Large intestine (tissue), 3 donors: Measurements from ENCODE around the gene ATP9A. TPM values are rescaled to one million over a fixed set of nuclear protein-coding genes. Genes with fewer than 3 reads are reported as not detected.
"Not testable (repeated sequence)": the region's sequence is repeated elsewhere in the genome, so short reads cannot be mapped to it uniquely, and the experiment has no call there.

Experiments
- DNase-seq, 2 donors: peaks; one replicate each; pipeline versions ENCODE4 v3.0.0 to v3.0.0-alpha.2; 2013
- H3K27ac ChIP-seq: one replicate; pipeline ENCODE4 v1.5.1; 2013; ENCODE audit warnings: low read length
- H3K27me3 ChIP-seq: 2 replicates; pipeline ENCODE4 v1.6.1; 2013; ENCODE audit warnings: low read length; ENCODE audit not compliant: control insufficient read depth, insufficient read depth
- H3K36me3 ChIP-seq: 2 replicates; pipeline ENCODE4 v1.6.1; 2013; ENCODE audit warnings: low read length; ENCODE audit not compliant: control insufficient read depth, insufficient read depth
- H3K4me1 ChIP-seq: one replicate; pipeline ENCODE4 v1.6.1; 2013; ENCODE audit warnings: low read length; ENCODE audit not compliant: control insufficient read depth, insufficient read depth
- H3K4me3 ChIP-seq: one replicate; pipeline ENCODE4 v1.5.1; 2013; ENCODE audit warnings: low read length
- H3K9me3 ChIP-seq: one replicate; pipeline ENCODE4 v1.6.1; 2013; ENCODE audit warnings: mild to moderate bottlenecking, low read depth, low read length, moderate library complexity; ENCODE audit not compliant: control insufficient read depth
- WGBS: methylation state at CpG from one replicate; pipeline ENCODE4 v1.1.5; 2013; ENCODE audit warnings: low lambda C conversion rate; ENCODE audit not compliant: insufficient coverage; 5-methylcytosine and 5-hydroxymethylcytosine counted together
- polyA plus RNA-seq: library from polyadenylated mRNA; unstranded; fragments of 120-200 nt; gene quantifications from one replicate; pipeline ENCODE4 v1.2.1, GENCODE V29; 2013

ATP9A gene
- polyA plus RNA-seq, 1 donor, result 46.3 TPM

DNA sequence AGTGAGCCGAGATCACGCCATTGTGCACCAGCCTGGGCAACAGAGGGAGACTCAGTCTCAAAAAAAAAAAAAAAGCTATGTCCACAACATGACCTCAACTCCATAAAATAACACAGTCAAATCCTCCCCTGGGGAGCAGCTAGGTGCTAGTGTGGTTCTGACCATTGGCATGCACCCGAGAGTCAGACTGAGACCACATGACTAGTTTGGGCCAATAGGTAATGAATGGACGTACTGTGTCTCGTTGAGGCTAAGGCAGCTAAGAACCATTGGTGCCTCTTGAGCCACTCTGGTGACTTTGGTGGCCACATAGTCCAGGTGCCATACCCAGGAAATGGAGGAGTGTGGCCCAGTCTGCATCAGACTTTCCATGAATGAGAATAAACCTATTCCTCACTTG lies 40.3 kb downstream of the ATP9A start:
- WGBS, result no CpG with 5 or more reads among the region's 5 CpGs
- Histone ChIP-seq H3K27me3 (no peaks in the 10 kb centered on the region), H3K4me3 (no peak overlapping the region), H3K36me3 (peaks cover 26% of the 10 kb centered on the region), H3K27ac (no peak overlapping the region), H3K4me1 (no peaks in the 10 kb centered on the region), H3K9me3 (no peaks in the 10 kb centered on the region)
- no peak for DNase-seq

DNA sequence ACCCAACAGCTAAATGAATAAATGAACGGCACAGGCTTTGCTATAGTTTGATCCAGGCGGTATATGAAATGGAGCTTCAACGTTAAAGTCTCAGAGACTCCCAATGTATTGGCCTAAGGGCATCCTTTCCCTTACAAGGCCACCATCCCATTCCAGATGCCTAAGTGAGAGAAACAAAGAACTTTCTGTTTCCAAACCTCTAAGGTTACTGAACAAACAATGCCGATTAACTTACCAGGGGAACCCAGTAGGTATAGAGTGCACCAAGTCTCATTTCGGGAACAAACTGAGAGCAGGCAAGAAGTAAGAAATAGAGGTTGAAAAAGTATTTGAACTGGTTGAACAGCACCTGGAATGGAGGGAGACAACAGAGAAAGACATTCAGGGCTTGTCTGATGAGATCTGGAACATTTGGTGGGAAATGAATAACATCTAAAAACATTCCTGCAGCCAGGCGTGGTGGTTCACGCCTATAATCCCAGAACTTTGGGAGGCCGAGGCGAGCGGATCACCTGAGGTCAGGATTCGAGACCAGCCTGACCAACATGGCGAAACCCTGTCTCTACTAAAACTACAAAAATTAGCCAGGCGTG lies 42.5 kb downstream of the ATP9A start:
- H3K36me3 ChIP-seq, result peaks cover 26% of the 10 kb centered on the region
- no peaks in the 10 kb centered on the region for H3K4me1 ChIP-seq
- DNase-seq, result no peak
- 76% methylated on average over 2 of the region's 13 CpGs for WGBS
- no peaks in the 10 kb centered on the region for H3K27me3 ChIP-seq
- H3K4me3 ChIP-seq, result no peak overlapping the region
- no peak overlapping the region for H3K27ac ChIP-seq
- no peaks in the 10 kb centered on the region for H3K9me3 ChIP-seq

DNA sequence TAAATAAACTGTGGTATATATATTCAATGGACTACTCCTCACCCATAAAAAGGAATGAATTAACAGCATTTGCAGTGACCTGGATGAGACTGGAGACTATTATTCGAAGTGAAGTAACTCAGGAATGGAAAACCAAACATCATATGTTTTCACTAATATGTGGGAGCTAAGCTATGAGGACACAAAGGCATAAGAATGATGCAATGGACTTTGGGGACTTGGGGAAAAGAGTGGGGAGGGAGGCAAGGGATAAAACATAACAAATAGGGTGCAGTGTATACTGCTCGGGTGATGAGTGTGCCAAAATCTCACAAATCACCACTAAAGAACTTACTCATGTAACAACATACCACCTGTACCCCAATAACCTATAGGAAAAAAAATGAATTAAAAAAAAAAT lies 45.2 kb downstream of the ATP9A start:
- H3K27ac ChIP-seq, H3K4me3 ChIP-seq, DNase-seq, H3K27me3 ChIP-seq, H3K4me1 ChIP-seq, H3K9me3 ChIP-seq: not testable (repeated sequence)
- H3K36me3 ChIP-seq, result peaks cover 22% of the 10 kb centered on the region
- 100% methylated on average over 2 of the region's 2 CpGs for WGBS

DNA sequence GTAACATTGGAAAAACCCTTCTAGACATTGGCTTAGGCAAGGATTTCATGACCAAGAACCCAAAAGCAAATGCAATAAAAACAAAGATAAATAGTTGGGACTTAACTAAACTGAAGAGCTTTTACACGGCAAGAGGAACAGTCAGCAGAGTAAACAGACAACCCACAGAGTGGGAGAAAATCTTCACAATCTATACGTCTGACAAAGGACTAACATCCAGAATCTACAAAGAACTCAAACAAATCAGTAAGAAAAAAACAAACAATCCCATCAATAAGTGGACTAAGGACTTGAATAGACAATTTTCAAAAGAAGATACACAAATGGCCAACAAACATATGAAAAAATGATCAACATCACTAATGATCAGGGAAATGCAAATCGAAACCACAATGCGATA lies 45.9 kb downstream of the ATP9A start:
- not testable (repeated sequence) for H3K27ac ChIP-seq, H3K27me3 ChIP-seq, DNase-seq, H3K9me3 ChIP-seq, H3K4me1 ChIP-seq, H3K4me3 ChIP-seq
- WGBS, result 94% methylated on average over 3 of the region's 4 CpGs
- H3K36me3 ChIP-seq, result peaks cover 22% of the 10 kb centered on the region

DNA sequence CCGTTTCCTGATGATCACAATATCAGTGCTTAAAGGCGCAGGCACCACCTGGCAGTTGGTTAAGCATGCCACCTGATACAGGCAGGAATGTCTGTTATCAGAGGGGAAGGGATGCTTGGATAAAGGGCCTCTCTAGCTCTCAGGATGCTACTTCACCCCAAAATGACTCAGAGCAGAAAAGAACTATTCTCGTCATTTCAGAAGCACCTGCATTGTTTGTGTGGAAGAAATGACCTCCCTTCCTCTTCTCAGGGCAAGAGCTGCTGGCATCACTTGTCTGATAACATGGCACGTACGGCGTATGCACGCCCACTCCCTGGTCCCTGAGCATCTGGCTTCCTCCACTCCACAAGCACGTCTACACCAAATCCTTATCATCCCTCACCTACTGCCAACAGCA lies 47.3 kb downstream of the ATP9A start:
- Histone ChIP-seq H3K9me3 (no peaks in the 10 kb centered on the region), H3K27me3 (no peaks in the 10 kb centered on the region), H3K27ac (no peak overlapping the region), H3K36me3 (peaks cover 19% of the 10 kb centered on the region), H3K4me1 (no peaks in the 10 kb centered on the region), H3K4me3 (no peak overlapping the region)
- no CpG with 5 or more reads among the region's 8 CpGs for WGBS
- no peak for DNase-seq

DNA sequence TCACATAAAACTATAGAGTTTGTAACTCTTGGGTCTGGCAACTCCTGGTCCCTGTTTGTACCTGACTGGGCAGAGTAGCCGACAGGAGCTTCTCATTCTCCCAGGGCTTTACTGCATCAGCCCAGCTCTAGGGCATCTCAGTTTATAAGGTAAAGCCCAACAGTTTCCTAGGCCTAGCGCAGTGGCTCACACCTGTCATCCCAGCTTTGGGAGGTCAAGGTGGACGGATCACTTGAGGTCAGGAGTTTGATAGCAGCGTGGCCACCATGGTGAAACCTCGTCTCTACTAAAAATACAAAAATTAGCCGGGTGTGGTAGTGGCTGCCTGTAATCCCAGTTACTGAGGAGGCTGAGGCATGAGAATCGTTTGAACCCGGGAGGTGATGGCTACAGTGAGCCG lies 47.8 kb downstream of the ATP9A start:
- H3K4me3 ChIP-seq, result no peak overlapping the region
- DNase-seq, result no peak
- peaks cover 1% of the 10 kb centered on the region for H3K4me1 ChIP-seq
- H3K27ac ChIP-seq, result no peak overlapping the region
- H3K36me3 ChIP-seq, result peaks cover 15% of the 10 kb centered on the region
- H3K27me3 ChIP-seq, result no peaks in the 10 kb centered on the region
- no CpG with 5 or more reads among the region's 9 CpGs for WGBS
- no peaks in the 10 kb centered on the region for H3K9me3 ChIP-seq

DNA sequence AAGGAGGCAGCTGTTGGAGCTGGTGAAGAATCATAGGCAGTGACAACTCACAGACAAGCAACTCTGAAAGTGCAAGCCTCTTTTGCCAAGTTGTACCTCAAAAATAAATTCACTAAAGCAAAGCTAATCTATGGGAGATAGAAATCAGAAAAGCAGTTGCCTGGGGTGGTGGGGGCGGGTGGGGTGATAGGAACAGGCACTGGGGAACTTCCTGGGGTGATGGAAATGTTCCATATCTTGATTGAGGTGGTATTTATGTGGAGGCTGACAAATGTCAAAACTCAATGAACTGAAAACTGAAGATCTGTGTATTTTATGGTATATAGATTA lies 52.4 kb downstream of the ATP9A start:
- H3K4me3 ChIP-seq, result no peak overlapping the region
- WGBS, result no CpG with 5 or more reads among the region's 1 CpG
- peaks cover 4% of the 10 kb centered on the region for H3K4me1 ChIP-seq
- peaks cover 11% of the 10 kb centered on the region for H3K36me3 ChIP-seq
- H3K9me3 ChIP-seq, result no peaks in the 10 kb centered on the region
- H3K27me3 ChIP-seq, result no peaks in the 10 kb centered on the region
- no peak overlapping the region for H3K27ac ChIP-seq
- DNase-seq, result no peak

DNA sequence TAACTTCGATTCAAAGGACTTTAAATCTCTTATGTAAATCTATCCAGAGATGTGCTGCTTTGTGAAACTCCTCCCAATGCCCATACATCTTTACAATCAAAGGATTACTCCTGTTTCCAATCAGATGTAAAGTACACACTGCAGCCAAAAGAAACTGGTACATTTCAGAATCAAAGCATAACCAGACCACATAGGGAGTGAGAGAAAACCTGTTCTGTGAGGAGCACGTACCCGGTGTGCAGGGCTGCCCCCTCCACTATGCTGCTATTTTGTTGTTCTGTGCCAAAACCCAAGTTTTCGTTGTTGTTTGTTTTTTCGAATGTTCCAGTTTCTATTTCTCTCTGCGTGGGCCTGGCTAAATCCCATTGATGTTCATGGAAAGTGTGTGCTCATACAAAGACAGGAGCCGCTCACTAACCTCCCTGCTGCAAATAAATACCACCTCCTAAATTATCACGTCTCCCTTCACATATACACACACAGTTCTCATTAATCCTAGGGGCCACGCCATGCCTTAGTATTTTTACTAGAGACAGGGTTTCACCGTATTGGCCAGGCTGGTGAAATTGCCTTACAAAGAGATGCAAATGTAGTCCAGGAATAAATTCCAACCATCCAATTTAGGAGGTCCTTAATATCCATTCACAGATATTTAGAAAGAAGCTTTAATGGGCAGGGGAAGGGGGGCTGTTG lies 52.9 kb downstream of the ATP9A start:
- no peaks in the 10 kb centered on the region for H3K27me3 ChIP-seq
- peaks cover 16% of the 10 kb centered on the region for H3K36me3 ChIP-seq
- DNase-seq, result no peak
- no peaks in the 10 kb centered on the region for H3K9me3 ChIP-seq
- peaks cover 4% of the 10 kb centered on the region for H3K4me1 ChIP-seq
- 43% methylated on average over 5 of the region's 10 CpGs for WGBS
- H3K4me3 ChIP-seq, result no peak overlapping the region
- no peak overlapping the region for H3K27ac ChIP-seq

DNA sequence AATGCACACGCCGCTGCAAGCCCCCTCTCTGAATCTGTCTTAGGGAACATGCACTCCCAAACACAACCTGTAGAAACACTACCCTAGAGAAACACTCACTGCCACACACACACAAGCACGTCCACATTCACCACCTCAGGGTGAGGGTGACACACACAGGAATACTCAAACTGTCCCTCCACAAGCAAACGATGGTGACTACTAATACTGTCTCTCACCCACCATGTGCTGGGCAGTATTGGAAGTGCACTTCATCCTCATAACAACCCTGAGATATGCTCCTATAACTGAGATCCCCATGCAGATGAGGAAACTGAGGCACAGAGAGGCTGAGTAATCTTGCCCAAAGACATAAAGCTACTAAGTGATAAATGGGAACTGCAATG lies 55.0 kb downstream of the ATP9A start:
- no CpG with 5 or more reads among the region's 4 CpGs for WGBS
- peaks cover 26% of the 10 kb centered on the region for H3K36me3 ChIP-seq
- peaks cover 4% of the 10 kb centered on the region for H3K4me1 ChIP-seq
- H3K9me3 ChIP-seq, result no peaks in the 10 kb centered on the region
- H3K4me3 ChIP-seq, result no peak overlapping the region
- no peak for DNase-seq
- no peak overlapping the region for H3K27ac ChIP-seq
- H3K27me3 ChIP-seq, result no peaks in the 10 kb centered on the region

DNA sequence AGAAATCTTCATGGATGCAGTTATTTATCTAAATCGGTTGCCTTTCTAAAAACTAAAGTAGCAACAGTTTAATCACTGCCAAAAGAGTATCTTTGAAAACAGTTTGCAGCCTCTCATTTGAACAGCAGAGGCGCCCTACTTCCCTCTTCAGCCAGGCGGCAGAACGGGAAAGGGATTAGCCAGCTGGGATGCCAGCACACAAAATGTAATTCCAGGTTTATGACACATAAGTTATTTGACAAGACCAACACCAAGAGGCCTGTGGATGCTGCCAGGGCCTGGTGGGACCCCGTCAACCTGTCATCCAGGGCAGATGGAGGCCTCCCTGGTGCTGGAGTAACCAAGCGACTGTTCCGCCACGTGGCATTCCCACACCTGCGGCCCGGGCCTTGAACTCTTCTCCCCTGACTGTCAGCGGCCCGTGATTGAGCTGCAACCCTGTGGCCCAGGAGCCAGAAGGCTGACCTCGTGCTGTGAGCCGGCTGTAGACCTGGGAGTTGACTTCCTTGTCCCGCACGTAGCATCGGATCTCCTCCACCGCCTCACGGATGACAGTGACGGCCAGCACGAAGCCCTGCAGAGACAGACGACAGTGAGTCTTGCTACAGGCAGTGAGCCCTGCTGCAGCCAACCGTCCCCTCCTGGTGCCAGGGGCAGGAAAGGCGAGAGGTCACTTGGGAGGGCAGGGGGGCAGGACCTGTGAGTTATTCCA lies 55.5 kb downstream of the ATP9A start:
- no peak overlapping the region for H3K4me3 ChIP-seq
- no peak for DNase-seq
- peaks cover 4% of the 10 kb centered on the region for H3K4me1 ChIP-seq
- H3K27me3 ChIP-seq, result no peaks in the 10 kb centered on the region
- no CpG with 5 or more reads among the region's 24 CpGs for WGBS
- no peak overlapping the region for H3K27ac ChIP-seq
- no peaks in the 10 kb centered on the region for H3K9me3 ChIP-seq
- H3K36me3 ChIP-seq, result peaks cover 31% of the 10 kb centered on the region
